Measurements from ENCODE around the gene KCNJ12.
"Not testable (repeated sequence)": the region's sequence is repeated elsewhere in the genome, so short reads cannot be mapped to it uniquely, and the experiment has no call there.

KCNJ12 gene

GRCh38 chr17:21341925-21342540 lies 34.1 kb upstream of the KCNJ12 start:
- not testable (repeated sequence) for H3K4me3 ChIP-seq (replicated peaks; ENCODE audit: low read depth, low read length); DNase-seq (ENCODE audit: extremely low read depth, insufficient read length); H3K36me3 ChIP-seq (ENCODE audit: control insufficient read depth, insufficient read depth, low read length); H3K27me3 ChIP-seq (replicated peaks; ENCODE audit: control insufficient read depth, insufficient read depth, low read length)

GRCh38 chr17:21343061-21343949 lies 32.9 kb upstream of the KCNJ12 start:
- H3K4me3 ChIP-seq (replicated peaks; ENCODE audit: low read depth, low read length); DNase-seq (ENCODE audit: extremely low read depth, insufficient read length); H3K36me3 ChIP-seq (ENCODE audit: control insufficient read depth, insufficient read depth, low read length); H3K27me3 ChIP-seq (replicated peaks; ENCODE audit: control insufficient read depth, insufficient read depth, low read length): not testable (repeated sequence)

GRCh38 chr17:21344801-21345200 lies 31.4 kb upstream of the KCNJ12 start:
- not testable (repeated sequence) for H3K4me3 ChIP-seq (replicated peaks; ENCODE audit: low read depth, low read length); H3K36me3 ChIP-seq (ENCODE audit: control insufficient read depth, insufficient read depth, low read length); DNase-seq (ENCODE audit: extremely low read depth, insufficient read length); H3K27me3 ChIP-seq (replicated peaks; ENCODE audit: control insufficient read depth, insufficient read depth, low read length)

GRCh38 chr17:21345236-21345635 lies 30.9 kb upstream of the KCNJ12 start:
- DNase-seq (ENCODE audit: extremely low read depth, insufficient read length), result no peak
- H3K36me3 ChIP-seq (ENCODE audit: control insufficient read depth, insufficient read depth, low read length), result no peaks in the 10 kb centered on the region
- no peaks in the 10 kb centered on the region for H3K27me3 ChIP-seq (replicated peaks; ENCODE audit: control insufficient read depth, insufficient read depth, low read length)
- H3K4me3 ChIP-seq (replicated peaks; ENCODE audit: low read depth, low read length), result no peak overlapping the region
- TF ChIP-seq CTCF (IDR thresholded peaks at IDR 0.05; ENCODE audit: insufficient read depth, low read length, poor library complexity, severe bottlenecking), result no peak

- not testable (repeated sequence) for H3K27me3 ChIP-seq (replicated peaks; ENCODE audit: control insufficient read depth, insufficient read depth, low read length); H3K4me3 ChIP-seq (replicated peaks; ENCODE audit: low read depth, low read length); H3K36me3 ChIP-seq (ENCODE audit: control insufficient read depth, insufficient read depth, low read length); DNase-seq (ENCODE audit: extremely low read depth, insufficient read length)
These were observed 30.1 kb upstream of the KCNJ12 start for GRCh38 chr17:21346107-21346506.

GRCh38 chr17:21346651-21347250 lies 29.4 kb upstream of the KCNJ12 start:
- H3K4me3 ChIP-seq (replicated peaks; ENCODE audit: low read depth, low read length); H3K36me3 ChIP-seq (ENCODE audit: control insufficient read depth, insufficient read depth, low read length); H3K27me3 ChIP-seq (replicated peaks; ENCODE audit: control insufficient read depth, insufficient read depth, low read length); DNase-seq (ENCODE audit: extremely low read depth, insufficient read length): not testable (repeated sequence)

GRCh38 chr17:21347660-21348059 lies 28.5 kb upstream of the KCNJ12 start:
- not testable (repeated sequence) for H3K36me3 ChIP-seq (ENCODE audit: control insufficient read depth, insufficient read depth, low read length); DNase-seq (ENCODE audit: extremely low read depth, insufficient read length); H3K4me3 ChIP-seq (replicated peaks; ENCODE audit: low read depth, low read length); H3K27me3 ChIP-seq (replicated peaks; ENCODE audit: control insufficient read depth, insufficient read depth, low read length)

GRCh38 chr17:21348081-21348925 lies 27.9 kb upstream of the KCNJ12 start:
- not testable (repeated sequence) for H3K36me3 ChIP-seq (ENCODE audit: control insufficient read depth, insufficient read depth, low read length); DNase-seq (ENCODE audit: extremely low read depth, insufficient read length); H3K27me3 ChIP-seq (replicated peaks; ENCODE audit: control insufficient read depth, insufficient read depth, low read length); H3K4me3 ChIP-seq (replicated peaks; ENCODE audit: low read depth, low read length)

GRCh38 chr17:21348926-21349261 lies 27.3 kb upstream of the KCNJ12 start:
- not testable (repeated sequence) for H3K36me3 ChIP-seq (ENCODE audit: control insufficient read depth, insufficient read depth, low read length); H3K27me3 ChIP-seq (replicated peaks; ENCODE audit: control insufficient read depth, insufficient read depth, low read length); H3K4me3 ChIP-seq (replicated peaks; ENCODE audit: low read depth, low read length); DNase-seq (ENCODE audit: extremely low read depth, insufficient read length)

- not testable (repeated sequence) for H3K36me3 ChIP-seq (ENCODE audit: control insufficient read depth, insufficient read depth, low read length); DNase-seq (ENCODE audit: extremely low read depth, insufficient read length); H3K4me3 ChIP-seq (replicated peaks; ENCODE audit: low read depth, low read length); H3K27me3 ChIP-seq (replicated peaks; ENCODE audit: control insufficient read depth, insufficient read depth, low read length)
These were observed 26.7 kb upstream of the KCNJ12 start for GRCh38 chr17:21349358-21350050.

GRCh38 chr17:21350495-21350894 lies 25.7 kb upstream of the KCNJ12 start:
- H3K4me3 ChIP-seq (replicated peaks; ENCODE audit: low read depth, low read length); DNase-seq (ENCODE audit: extremely low read depth, insufficient read length); H3K27me3 ChIP-seq (replicated peaks; ENCODE audit: control insufficient read depth, insufficient read depth, low read length); H3K36me3 ChIP-seq (ENCODE audit: control insufficient read depth, insufficient read depth, low read length): not testable (repeated sequence)

Data from GM06990 (cell line).